ENCODE measurements around the gene CAV3. TPM values are rescaled to one million over a fixed set of nuclear protein-coding genes. Genes with fewer than 3 reads are reported as not detected.
A peak's percentile ranks its signal among the peaks of the same experiment; 100 is the strongest.

The CAV3 gene
- total RNA-seq, 1 experiment from 2014 or later, result not detected

DNA sequence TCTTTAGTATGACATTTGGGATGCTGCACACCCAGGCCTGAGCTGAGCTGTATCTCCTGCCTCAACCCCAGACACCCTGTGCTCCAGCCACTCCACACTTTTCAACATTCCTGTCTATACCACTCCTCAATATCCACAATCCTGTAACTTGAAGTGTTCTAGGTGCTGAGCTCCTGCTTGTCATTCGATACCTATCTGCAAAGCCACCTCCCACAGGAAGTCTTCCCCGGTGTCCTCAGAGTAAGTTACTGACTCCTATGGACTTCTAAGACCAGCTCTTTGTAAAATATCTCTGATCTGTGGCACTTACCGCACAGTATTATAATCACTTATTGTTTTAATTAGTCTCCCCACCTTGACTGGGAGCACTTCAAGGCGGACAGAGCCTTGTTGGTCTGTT, 1.2 kb upstream of the CAV3 start:
- H3K4me1 ChIP-seq (ENCODE audit: control insufficient read depth in 1 of 2, insufficient read depth in 2 of 2, low read length in 2 of 2), result peaks cover 7 to 34% of the 10 kb centered on the region in 2 experiments
- H3K4me3 ChIP-seq (replicated peaks in 1 of 2; ENCODE audit: low read depth in 1 of 2, low read length in 2 of 2), result no peak overlapping the region
- ChIA-PET POLR2A (interaction anchor here (1.1 kb wide), 2 partner anchors 9 to 19 kb away, joined by 3 to 5 read pairs; no protein-coding TSS in a partner anchor), RAD21 (ENCODE audit: low non-redundant PET in 1 of 2, low total read pairs in 2 of 2, uncharacterized antibody in 2 of 2, unreplicated experiment in 2 of 2) (no interaction called here), CTCF (interaction anchor here (1.5 kb wide), 1 partner anchor 19 kb away, joined by 9 read pairs; no protein-coding TSS in a partner anchor)
- H3K9me3 ChIP-seq (ENCODE audit: control insufficient read depth in 1 of 2, insufficient read depth in 1 of 2, low read depth in 1 of 2, low read length in 2 of 2), result no peaks in the 10 kb centered on the region
- no TSS peak for BruUV-seq (replicated peaks)
- no peaks in the 10 kb centered on the region for H3K27me3 ChIP-seq (ENCODE audit: insufficient read depth, low read length)
- no peaks in the 10 kb centered on the region for H3K79me2 ChIP-seq (ENCODE audit: insufficient read depth, low read length)
- no peaks in the 10 kb centered on the region for H4K20me1 ChIP-seq (ENCODE audit: insufficient read depth)
- no peaks in the 10 kb centered on the region for H3K36me3 ChIP-seq (ENCODE audit: control insufficient read depth in 1 of 2, insufficient read depth in 2 of 2, low read length in 2 of 2)
- TF ChIP-seq ZFX (IDR thresholded peaks at IDR 0.05) (no peak), YY1 (IDR thresholded peaks at IDR 0.05; ENCODE audit: extremely low read depth, insufficient replicate concordance, low read depth, low read length) (no peak), RAD21 (IDR thresholded peaks at IDR 0.05; ENCODE audit: low read depth) (no peak), SP1 (IDR thresholded peaks at IDR 0.05; ENCODE audit: low read depth) (no peak), EZH2phosphoT487 (IDR thresholded peaks at IDR 0.05; ENCODE audit: borderline replicate concordance) (no peak), POLR2AphosphoS5 (IDR thresholded peaks at IDR 0.05; ENCODE audit: low read depth, low read length) (no peak), EGR1 (IDR thresholded peaks at IDR 0.05; ENCODE audit: low read depth) (no peak), ZNF274 (IDR thresholded peaks at IDR 0.05; ENCODE audit: low read depth, low read length) (no peak), JUND (IDR thresholded peaks at IDR 0.05) (no peak), SRF (IDR thresholded peaks at IDR 0.05; ENCODE audit: low read depth) (no peak), ELF1 (IDR thresholded peaks at IDR 0.05; ENCODE audit: borderline replicate concordance, low read depth) (no peak)
- TF ChIP-seq, protein P1, sequence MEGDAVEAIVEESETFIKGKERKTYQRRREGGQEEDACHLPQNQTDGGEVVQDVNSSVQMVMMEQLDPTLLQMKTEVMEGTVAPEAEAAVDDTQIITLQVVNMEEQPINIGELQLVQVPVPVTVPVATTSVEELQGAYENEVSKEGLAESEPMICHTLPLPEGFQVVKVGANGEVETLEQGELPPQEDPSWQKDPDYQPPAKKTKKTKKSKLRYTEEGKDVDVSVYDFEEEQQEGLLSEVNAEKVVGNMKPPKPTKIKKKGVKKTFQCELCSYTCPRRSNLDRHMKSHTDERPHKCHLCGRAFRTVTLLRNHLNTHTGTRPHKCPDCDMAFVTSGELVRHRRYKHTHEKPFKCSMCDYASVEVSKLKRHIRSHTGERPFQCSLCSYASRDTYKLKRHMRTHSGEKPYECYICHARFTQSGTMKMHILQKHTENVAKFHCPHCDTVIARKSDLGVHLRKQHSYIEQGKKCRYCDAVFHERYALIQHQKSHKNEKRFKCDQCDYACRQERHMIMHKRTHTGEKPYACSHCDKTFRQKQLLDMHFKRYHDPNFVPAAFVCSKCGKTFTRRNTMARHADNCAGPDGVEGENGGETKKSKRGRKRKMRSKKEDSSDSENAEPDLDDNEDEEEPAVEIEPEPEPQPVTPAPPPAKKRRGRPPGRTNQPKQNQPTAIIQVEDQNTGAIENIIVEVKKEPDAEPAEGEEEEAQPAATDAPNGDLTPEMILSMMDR (IDR thresholded peaks at IDR 0.05 in 2 of 3, conservative IDR thresholded peaks at IDR 0.05 in 1 of 3; ENCODE audit: borderline replicate concordance in 1 of 3, insufficient read depth in 1 of 3, low read depth in 2 of 3, low read length in 2 of 3), result no peak
- TF ChIP-seq, protein P2, sequence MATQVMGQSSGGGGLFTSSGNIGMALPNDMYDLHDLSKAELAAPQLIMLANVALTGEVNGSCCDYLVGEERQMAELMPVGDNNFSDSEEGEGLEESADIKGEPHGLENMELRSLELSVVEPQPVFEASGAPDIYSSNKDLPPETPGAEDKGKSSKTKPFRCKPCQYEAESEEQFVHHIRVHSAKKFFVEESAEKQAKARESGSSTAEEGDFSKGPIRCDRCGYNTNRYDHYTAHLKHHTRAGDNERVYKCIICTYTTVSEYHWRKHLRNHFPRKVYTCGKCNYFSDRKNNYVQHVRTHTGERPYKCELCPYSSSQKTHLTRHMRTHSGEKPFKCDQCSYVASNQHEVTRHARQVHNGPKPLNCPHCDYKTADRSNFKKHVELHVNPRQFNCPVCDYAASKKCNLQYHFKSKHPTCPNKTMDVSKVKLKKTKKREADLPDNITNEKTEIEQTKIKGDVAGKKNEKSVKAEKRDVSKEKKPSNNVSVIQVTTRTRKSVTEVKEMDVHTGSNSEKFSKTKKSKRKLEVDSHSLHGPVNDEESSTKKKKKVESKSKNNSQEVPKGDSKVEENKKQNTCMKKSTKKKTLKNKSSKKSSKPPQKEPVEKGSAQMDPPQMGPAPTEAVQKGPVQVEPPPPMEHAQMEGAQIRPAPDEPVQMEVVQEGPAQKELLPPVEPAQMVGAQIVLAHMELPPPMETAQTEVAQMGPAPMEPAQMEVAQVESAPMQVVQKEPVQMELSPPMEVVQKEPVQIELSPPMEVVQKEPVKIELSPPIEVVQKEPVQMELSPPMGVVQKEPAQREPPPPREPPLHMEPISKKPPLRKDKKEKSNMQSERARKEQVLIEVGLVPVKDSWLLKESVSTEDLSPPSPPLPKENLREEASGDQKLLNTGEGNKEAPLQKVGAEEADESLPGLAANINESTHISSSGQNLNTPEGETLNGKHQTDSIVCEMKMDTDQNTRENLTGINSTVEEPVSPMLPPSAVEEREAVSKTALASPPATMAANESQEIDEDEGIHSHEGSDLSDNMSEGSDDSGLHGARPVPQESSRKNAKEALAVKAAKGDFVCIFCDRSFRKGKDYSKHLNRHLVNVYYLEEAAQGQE (IDR thresholded peaks at IDR 0.05; ENCODE audit: low read depth), result no peak
- no peak overlapping the region for H3K27ac ChIP-seq (ENCODE audit: low read depth, low read length)
- H3K9me2 ChIP-seq (ENCODE audit: insufficient read depth), result no peaks in the 10 kb centered on the region
- intact Hi-C loops (cut with micrococcal nuclease), result no loop called here
- peak overlapping the region; percentile 31 for H3K4me2 ChIP-seq (ENCODE audit: low read length)
- H3K9ac ChIP-seq (ENCODE audit: low read length), result no peak overlapping the region
- ATAC-seq (peak; percentile 71), DNase-seq (ENCODE audit: low read depth, low spot score) (no peak)
- no peak overlapping the region for H2AFZ ChIP-seq (ENCODE audit: low read depth, low read length, poor library complexity, severe bottlenecking)
